Measurements from ENCODE around the gene PRKCE. TPM values are rescaled to one million over a fixed set of nuclear protein-coding genes. Genes with fewer than 3 reads are reported as not detected.

The PRKCE gene
- total and polyA plus RNA-seq, 2 experiments from 2014 or later = 0.94 to 1.2 TPM

GRCh38 chr2:46012618-46013240 lies 361.3 kb downstream of the PRKCE start (continued):
- TF ChIP-seq, protein P1, sequence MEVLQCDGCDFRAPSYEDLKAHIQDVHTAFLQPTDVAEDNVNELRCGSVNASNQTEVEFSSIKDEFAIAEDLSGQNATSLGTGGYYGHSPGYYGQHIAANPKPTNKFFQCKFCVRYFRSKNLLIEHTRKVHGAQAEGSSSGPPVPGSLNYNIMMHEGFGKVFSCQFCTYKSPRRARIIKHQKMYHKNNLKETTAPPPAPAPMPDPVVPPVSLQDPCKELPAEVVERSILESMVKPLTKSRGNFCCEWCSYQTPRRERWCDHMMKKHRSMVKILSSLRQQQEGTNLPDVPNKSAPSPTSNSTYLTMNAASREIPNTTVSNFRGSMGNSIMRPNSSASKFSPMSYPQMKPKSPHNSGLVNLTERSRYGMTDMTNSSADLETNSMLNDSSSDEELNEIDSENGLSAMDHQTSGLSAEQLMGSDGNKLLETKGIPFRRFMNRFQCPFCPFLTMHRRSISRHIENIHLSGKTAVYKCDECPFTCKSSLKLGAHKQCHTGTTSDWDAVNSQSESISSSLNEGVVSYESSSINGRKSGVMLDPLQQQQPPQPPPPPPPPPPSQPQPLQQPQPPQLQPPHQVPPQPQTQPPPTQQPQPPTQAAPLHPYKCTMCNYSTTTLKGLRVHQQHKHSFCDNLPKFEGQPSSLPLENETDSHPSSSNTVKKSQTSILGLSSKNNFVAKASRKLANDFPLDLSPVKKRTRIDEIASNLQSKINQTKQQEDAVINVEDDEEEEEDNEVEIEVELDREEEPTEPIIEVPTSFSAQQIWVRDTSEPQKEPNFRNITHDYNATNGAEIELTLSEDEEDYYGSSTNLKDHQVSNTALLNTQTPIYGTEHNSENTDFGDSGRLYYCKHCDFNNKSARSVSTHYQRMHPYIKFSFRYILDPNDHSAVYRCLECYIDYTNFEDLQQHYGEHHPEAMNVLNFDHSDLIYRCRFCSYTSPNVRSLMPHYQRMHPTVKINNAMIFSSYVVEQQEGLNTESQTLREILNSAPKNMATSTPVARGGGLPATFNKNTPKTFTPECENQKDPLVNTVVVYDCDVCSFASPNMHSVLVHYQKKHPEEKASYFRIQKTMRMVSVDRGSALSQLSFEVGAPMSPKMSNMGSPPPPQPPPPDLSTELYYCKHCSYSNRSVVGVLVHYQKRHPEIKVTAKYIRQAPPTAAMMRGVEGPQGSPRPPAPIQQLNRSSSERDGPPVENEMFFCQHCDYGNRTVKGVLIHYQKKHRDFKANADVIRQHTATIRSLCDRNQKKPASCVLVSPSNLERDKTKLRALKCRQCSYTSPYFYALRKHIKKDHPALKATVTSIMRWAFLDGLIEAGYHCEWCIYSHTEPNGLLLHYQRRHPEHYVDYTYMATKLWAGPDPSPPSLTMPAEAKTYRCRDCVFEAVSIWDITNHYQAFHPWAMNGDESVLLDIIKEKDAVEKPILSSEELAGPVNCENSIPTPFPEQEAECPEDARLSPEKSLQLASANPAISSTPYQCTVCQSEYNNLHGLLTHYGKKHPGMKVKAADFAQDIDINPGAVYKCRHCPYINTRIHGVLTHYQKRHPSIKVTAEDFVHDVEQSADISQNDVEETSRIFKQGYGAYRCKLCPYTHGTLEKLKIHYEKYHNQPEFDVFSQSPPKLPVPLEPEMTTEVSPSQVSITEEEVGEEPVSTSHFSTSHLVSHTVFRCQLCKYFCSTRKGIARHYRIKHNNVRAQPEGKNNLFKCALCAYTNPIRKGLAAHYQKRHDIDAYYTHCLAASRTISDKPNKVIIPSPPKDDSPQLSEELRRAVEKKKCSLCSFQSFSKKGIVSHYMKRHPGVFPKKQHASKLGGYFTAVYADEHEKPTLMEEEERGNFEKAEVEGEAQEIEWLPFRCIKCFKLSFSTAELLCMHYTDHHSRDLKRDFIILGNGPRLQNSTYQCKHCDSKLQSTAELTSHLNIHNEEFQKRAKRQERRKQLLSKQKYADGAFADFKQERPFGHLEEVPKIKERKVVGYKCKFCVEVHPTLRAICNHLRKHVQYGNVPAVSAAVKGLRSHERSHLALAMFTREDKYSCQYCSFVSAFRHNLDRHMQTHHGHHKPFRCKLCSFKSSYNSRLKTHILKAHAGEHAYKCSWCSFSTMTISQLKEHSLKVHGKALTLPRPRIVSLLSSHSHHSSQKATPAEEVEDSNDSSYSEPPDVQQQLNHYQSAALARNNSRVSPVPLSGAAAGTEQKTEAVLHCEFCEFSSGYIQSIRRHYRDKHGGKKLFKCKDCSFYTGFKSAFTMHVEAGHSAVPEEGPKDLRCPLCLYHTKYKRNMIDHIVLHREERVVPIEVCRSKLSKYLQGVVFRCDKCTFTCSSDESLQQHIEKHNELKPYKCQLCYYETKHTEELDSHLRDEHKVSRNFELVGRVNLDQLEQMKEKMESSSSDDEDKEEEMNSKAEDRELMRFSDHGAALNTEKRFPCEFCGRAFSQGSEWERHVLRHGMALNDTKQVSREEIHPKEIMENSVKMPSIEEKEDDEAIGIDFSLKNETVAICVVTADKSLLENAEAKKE (CRISPR knock-in tag; IDR thresholded peaks at IDR 0.05) = no peak
- TF ChIP-seq EZH2 (IDR thresholded peaks at IDR 0.05; ENCODE audit: low read depth, unreplicated experiment) = no peak
- no peak for TF ChIP-seq CREB1 (CRISPR knock-in tag; IDR thresholded peaks at IDR 0.05; ENCODE audit: low read depth)
- TF ChIP-seq, protein P2, sequence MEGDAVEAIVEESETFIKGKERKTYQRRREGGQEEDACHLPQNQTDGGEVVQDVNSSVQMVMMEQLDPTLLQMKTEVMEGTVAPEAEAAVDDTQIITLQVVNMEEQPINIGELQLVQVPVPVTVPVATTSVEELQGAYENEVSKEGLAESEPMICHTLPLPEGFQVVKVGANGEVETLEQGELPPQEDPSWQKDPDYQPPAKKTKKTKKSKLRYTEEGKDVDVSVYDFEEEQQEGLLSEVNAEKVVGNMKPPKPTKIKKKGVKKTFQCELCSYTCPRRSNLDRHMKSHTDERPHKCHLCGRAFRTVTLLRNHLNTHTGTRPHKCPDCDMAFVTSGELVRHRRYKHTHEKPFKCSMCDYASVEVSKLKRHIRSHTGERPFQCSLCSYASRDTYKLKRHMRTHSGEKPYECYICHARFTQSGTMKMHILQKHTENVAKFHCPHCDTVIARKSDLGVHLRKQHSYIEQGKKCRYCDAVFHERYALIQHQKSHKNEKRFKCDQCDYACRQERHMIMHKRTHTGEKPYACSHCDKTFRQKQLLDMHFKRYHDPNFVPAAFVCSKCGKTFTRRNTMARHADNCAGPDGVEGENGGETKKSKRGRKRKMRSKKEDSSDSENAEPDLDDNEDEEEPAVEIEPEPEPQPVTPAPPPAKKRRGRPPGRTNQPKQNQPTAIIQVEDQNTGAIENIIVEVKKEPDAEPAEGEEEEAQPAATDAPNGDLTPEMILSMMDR (conservative IDR thresholded peaks at IDR 0.05; ENCODE audit: low read depth in 2 of 2) = no peak

DNA sequence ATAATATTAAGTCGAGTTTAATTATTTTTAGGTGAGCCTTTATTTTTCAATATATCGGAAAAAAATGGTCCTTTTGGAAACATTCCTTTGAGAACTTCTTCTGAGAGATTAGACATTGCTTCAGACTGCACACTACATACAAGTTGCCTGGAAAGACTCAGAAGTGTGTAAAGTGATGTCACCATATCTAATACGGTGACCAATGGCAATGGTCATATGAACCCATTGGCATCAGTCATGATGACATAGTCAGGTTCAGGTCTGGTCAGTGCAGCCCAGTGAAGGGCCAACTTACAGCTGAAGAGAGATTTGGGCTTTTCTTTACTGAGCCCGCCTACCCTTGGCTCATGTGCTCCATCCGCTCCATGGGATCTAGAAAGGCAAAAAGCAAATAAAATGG lies 362.3 kb downstream of the PRKCE start:
- Mint-ChIP-seq H3K36me3 (ENCODE audit: low read depth) (no peaks in the 10 kb centered on the region), H3K4me1 (peaks cover 28% of the 10 kb centered on the region), H3K27ac (0 out of 2 replicates have a peak overlapping the region, but pooled peaks have one; percentile 33), H3K4me3 (no peak overlapping the region), H3K27me3 (ENCODE audit: insufficient read depth, low read depth, poor library complexity) (no peaks in the 10 kb centered on the region), H3K9me3 (no peaks in the 10 kb centered on the region)
- 0 out of 2 replicates have a peak, but pooled peaks cover 5% of the 10 kb centered on the region for H3K9me2 ChIP-seq (ENCODE audit: insufficient read depth)
- H3K36me3 ChIP-seq (ENCODE audit: insufficient read depth) = no peaks in the 10 kb centered on the region
- DNase-seq (ENCODE audit: low spot score) (no peak), ATAC-seq (no peak)
- H3K4me3 ChIP-seq = no peak overlapping the region
- H2AFZ ChIP-seq = no peak overlapping the region
- peaks cover 13% of the 10 kb centered on the region for H3K4me1 ChIP-seq (ENCODE audit: insufficient read depth)
- no peak overlapping the region for H3K27ac ChIP-seq (ENCODE audit: low read depth)
- H3K27me3 ChIP-seq (ENCODE audit: insufficient read depth) = no peaks in the 10 kb centered on the region
- H3K4me2 ChIP-seq = no peak overlapping the region
- H3K79me2 ChIP-seq (replicated peaks; ENCODE audit: insufficient read depth) = no peaks in the 10 kb centered on the region
- no peaks in the 10 kb centered on the region for H4K20me1 ChIP-seq (replicated peaks; ENCODE audit: insufficient read depth)
- no peaks in the 10 kb centered on the region; the same call in 1 of the 2 replicates for H3F3A ChIP-seq (replicated peaks; ENCODE audit: low read depth)
- no peak for TF ChIP-seq STAT1 (IDR thresholded peaks at IDR 0.05; ENCODE audit: unreplicated experiment)
- TF ChIP-seq, protein P1 (CRISPR knock-in tag; IDR thresholded peaks at IDR 0.05) = no peak
- TF ChIP-seq JUNB (IDR thresholded peaks at IDR 0.05; ENCODE audit: unreplicated experiment) = no peak
